HG03025 (cell line): ENCODE measurements around the gene COL15A1.
"Not testable (repeated sequence)": the region's sequence is repeated elsewhere in the genome, so short reads cannot be mapped to it uniquely, and the experiment has no call there.

Experiments
- ATAC-seq: cut with Tn5 transposase; IDR thresholded peaks from one replicate; pipeline ENCODE4 v1.9.1; 2021; ENCODE audit warnings: mild to moderate bottlenecking, moderate library complexity; ENCODE audit not compliant: unreplicated experiment, low FRiP score

Gene COL15A1

DNA sequence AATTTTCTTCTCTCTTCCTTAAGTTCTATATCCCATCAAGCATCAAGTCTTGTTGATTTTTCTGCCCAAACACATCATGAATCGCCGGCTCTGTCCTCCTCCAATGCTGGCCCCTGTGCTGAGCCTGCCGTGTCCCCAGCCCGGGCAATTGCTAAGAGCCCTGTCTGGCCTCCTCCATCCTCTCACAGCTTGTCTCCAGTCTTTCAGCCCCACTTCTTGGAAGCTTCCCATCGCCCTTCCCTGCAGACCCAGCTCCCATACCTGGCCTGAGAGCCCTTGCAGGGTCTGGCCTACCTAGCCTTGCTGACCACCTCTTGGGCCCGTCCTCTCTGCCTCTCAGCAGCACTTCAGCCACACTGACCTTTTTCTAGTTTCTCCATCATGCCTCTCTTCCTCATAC, 61.9 kb downstream of the COL15A1 start:
- ATAC-seq: no peak

DNA sequence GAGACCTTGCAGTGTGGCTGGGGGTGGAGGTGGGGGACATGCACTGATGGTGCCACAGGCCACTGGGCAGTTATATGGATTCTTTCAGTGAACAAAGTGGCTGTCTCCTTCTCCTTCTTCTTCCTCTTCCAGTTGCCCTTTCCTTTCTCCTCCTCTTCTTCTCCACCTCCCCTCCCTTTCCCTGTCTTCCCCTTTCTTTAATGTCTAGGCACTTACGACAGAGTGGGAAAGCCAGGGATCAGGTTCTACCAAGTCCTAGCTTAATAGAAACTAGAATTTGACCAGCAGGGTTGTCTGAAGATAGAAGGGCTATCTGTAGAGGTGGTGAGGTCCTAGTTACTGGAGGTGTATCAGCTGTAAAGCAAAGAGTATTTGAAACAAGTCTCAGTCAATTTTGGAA, 62.8 kb downstream of the COL15A1 start:
- no peak for ATAC-seq

DNA sequence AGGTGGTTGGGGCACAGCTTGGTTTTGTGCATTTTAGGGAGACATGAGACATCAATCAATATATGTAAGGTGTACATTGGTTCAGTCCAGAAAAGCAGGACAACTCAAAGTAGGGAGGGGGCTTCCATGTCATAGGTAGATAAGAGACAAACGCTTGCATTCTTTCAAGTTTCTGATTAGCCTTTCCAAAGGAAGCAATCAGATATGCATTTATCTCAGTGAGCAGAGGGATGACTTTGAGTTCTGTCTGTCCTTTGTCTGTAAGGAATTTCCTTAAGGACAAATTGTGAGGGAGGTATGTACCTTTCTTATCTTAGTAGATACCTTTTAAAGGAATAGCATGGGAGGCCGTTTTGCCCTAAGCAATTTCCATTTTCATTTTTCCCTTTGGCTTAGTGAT, 63.3 kb downstream of the COL15A1 start:
- no peak for ATAC-seq

DNA sequence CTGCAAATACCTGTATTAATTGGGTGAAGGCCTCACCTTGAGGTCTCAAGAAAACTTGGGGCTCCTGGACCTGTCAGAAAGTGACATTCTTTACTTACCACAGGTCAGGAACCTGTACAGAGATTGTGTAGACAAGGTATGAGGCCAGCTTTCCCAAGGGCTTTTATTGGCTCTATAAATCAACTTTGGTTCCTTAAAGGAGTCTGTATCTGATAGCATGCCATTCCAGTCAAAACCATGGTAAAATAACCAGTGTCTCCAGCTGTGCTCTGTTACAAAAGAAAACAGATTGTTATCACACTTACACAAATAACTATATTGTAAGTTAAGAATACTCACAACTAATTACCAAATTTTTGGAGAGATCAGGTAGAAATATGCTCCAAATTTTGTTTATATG, 64.5 kb downstream of the COL15A1 start:
- no peak for ATAC-seq

DNA sequence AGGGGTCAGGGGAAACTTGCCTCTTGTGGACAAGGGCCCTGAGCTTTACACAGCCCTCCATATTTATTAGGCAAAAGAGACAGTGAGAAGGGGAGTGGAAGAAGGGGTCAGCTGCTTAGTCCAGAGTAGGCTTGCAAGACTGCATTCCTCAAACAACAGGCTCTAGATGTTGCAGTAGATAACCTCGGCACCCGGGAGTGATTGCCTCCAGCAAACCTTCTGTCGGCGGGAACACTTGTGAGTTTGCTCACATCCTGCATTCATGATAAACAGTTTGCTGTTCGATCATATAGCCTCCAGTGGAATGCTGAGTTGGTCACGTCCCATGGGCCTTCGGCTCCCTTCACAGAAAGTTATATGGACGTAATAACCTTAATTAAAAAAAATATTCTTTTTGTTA, 66.7 kb downstream of the COL15A1 start:
- ATAC-seq: not testable (repeated sequence)

DNA sequence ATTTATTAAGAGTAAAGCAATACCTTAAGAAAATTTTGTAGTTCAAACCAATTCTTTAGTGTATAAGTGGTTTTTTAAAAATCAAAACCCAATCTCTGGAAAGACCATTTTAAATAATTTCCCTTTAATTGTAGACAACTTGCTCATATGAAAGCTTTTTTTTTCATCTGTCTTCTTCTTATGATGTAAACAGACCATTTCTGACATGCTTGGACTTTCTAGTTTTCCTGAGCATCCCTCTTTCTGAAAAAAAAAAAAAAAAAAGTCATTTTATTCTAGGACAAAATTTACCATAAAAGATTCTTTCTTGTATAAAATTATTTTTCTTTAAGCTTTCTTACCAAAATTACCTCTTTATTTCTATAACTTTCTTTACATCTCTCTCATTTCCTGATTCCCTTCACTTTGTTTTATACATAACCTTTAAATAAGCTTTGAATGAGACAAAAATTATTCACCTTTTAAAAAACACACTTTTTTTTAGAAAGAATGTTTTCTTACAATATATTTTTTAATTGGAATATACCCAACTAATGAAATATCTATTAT, 67.5 kb downstream of the COL15A1 start:
- ATAC-seq: no peak

DNA sequence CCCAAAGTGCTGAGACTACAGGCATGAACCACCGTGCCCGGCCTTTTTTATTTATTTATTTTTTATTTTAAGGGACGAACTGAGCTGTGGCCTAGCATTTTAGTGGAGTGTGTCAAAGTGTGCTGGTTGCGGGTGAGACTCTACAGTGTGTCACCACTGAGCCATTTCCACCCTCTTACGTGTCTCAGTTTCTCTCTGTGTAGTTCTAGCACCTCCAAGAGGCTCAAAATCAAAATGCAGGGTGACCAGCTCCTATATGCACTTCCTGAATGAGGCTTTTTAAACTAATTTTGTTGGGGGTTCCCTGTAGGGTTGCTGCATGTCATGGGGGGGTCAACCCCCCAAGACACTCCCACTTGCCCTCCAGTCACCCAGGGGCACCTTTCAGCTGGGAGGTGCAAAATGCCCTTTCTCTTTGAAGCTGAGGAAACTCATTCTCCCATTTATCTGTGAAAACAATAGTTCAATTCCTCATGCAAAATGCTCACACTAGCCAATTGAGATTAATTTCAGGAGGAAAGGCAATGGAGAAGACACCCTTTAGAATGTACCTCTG, 69.3 kb downstream of the COL15A1 start:
- ATAC-seq: no peak

DNA sequence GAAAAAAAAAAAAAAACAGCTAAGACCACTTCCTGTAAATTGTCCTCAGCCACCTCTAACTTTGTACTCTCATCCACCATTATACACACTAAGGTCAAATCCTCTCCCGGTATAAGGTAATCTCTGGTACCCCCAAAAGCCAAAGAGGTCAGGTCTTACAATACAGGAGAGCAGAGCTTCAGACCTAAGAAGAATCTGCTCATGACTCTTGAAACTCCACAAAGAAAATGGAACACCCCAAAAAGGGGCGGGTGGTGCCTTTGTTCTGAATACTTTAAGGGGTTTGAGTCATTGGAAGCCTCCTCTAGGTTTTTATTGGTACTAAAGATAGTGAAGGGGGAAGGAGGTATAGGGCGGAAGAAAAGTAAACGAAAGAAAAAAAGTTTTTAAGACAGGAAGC, 69.8 kb downstream of the COL15A1 start:
- ATAC-seq: no peak

DNA sequence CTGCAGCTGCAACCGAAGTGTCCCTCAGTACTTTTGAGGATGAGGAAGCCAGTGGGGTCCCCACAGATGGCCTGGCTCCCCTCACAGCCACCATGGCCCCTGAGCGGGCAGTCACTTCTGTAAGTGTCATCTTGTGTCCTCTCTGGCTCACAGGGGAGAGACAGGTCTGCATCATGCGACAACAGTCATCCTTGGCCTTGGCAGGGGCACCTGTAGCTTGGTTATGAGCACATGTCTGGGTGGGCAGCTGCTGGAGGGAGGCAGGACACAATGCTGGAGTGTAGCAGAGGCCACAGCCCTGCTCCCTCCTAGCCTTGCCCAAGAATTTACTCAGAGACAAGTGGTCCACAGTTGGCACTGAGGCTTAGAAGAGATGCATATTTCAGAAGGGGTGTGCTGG, 71.7 kb downstream of the COL15A1 start:
- ATAC-seq: no peak

DNA sequence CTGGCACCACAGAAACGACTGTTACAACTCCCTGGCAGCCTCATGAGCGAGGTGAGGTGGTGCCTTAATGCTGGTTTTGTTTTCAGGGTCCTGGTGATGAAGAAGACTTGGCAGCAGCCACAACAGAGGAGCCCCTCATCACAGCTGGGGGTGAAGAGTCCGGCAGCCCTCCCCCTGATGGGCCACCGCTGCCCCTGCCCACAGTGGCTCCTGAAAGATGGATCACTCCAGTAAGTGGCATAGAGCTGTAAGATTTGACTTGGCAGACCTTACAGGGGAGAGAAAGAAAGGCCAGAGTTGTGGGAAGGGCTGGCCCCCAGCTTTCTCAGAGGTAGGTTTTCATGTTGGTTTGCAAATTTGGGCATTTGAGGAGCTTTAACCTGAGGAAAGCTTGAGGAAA, 72.2 kb downstream of the COL15A1 start:
- ATAC-seq: no peak

DNA sequence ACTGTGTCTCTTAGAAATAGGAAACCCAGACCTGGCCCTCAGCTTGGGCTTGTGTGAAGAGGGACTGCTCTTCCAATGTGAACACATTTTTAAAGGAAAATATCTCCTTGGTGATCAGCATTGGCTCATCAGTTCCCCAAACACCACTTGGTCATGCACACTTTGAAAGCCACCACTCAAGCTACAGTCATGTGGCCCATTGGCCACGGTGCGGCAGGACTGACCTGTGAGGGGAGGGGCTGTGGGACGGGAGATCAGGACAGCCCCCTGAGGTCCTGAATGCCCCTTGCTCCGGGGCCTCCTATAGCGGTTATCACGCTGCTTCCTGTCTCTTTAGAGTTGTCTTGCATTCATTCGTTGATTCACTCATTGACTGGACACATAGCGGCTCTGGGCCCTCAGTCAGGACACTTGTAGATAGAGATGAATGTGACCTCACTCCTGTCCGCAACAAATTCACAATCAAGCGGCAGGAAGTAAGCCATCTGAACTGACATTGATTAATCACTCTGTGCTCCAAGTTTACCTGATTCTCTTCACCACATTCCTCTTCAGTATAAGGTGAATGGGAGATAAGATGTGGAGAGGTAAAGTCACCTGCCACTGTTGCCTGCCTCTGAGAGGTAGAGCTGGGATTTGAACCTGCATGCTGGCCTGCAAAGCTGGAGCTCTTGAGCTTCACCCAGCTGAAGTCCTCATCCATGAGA, 73.1 kb downstream of the COL15A1 start:
- ATAC-seq: no peak

DNA sequence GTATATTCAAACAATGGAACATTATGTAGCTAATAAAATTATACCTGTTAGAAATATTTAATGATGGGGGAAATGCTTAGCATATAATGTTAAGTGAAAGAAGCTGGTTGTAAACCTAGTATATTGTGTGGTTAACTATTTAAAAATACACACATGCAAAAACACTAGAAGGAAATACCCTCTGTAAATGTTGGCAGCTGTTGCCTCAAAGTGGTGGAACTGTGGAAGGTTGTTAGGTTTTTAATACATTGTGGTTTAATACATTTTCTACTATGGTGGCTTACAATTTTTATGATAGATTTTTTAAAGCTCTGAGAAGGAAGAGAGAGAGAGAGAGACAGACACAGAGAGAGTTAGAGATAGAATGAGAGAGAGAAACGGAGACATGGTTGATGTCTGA, 74.9 kb downstream of the COL15A1 start:
- ATAC-seq: no peak

DNA sequence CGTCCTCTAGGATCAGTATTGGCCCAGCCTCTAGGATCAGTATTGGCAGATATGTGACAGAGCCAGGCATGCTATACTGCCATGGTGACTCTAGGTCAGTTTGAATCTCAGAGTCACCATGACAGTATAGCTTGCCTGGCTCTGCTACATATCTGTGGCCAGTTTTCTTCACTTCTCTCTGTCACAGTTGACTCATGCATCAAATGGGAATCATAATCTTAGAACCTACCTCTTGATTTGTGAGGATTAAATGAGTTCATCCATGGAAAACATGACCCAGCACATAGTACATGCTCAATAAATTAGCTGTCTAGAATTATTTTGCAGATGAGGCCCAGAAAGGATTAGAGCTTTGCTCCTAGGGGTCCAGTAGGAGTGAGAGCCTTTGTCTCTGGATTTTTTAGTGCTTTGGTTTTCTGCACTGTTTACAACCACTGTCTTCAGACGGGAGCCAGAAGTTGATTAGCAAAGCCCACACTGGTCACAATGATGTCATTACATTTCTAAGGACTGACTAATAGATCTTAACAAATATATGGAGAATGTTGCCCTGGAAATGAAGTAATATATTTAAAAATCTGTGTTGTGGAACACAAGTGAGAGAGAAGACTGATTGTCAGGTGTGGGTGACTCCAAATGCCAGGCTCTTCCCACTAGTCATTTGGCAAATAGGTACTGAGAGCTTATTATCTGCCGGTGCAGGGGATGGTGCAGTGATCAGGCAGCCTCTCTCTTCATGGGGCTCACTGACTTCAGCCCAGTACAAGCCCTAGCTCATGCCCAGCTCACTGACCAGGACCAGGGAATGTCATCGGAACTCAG, 76.0 kb downstream of the COL15A1 start:
- no peak for ATAC-seq

DNA sequence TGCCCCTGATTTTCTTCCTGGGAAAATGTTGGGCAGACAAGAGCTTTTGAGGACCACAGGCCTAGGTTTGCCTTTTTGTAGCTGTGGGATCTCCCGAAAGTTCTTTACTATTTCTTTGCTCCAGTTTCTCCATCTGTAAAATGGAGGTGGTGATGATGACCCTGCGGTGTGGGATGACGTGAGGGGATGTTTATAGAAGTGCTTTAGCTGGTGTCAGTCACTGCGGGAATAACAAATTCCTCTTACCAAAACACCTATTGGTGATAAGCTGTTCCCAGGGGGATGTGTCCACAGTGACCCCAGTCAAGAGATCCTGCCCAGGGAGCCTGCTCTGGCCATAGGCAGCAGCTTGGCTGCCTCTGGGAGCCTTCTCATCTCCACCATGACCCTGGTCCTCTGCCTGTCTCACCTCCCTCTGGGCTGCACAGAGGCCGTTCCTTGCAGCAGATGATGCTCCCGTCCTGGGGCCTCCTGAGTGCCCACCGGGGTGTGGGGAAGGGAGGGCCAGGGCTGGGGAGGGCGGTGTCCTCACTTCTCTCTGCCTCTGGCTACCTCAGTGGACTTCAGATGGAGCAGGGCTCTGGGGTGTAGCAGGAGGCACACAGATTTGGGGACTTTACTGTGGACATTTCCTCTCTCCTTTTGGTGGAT, 77.2 kb downstream of the COL15A1 start:
- ATAC-seq: no peak

DNA sequence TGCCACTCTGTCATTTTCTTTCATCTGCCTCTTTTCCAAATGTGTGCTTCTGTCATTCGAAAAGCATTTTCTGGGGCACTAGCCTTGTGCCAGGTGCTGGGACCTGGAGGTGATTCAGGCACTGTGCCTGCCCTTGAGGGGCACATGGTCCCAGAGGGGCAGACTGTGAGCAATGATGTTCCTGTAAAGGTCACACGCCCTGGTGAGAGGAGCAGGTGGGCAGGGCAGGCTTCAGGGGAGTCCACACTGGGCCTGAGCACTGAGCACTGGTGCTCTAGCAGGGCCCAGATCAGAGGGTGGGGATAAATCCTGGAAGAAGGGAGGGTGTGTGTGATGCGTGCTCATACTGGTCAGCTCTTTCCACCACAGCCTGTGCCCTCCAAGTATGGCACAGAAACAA, 77.8 kb downstream of the COL15A1 start:
- no peak for ATAC-seq

DNA sequence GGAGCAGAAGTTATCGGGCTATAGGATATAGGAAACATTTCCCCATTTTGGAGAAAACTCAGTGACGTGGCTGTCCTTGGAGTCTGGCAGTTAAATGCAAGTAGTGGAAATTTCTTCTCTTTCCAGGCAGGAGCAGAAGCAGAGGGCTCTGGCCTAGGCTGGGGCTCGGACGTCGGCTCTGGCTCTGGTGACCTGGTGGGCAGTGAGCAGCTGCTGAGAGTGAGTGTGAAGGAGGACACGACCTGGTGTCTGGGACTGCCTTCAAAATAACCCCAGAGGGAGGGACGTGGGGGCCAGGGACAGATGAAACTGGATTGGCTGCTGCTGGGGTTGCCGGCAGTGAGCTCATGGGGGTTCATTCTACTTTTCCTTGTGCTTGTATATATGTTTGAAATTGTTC, 79.5 kb downstream of the COL15A1 start:
- ATAC-seq: no peak

DNA sequence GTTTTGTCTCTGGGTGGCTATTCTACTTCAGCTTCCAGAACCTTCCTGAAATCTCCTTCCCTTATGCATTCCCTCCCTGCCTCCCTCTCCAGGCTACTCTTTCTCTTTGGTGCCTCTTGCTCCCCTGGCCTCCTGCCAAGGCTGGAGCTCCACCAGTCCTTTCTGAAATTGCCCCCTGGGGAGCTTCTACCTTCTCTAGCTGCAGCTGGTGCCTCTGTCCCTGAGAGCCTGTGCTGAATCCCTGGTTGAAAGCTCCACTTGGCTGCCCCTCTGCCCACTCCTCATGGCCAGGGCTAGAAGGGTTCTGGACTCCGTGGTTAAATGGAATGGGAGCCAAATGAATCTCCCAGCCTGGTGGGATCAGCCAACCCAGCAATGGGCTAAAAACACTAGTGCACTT, 80.1 kb downstream of the COL15A1 start:
- no peak for ATAC-seq

DNA sequence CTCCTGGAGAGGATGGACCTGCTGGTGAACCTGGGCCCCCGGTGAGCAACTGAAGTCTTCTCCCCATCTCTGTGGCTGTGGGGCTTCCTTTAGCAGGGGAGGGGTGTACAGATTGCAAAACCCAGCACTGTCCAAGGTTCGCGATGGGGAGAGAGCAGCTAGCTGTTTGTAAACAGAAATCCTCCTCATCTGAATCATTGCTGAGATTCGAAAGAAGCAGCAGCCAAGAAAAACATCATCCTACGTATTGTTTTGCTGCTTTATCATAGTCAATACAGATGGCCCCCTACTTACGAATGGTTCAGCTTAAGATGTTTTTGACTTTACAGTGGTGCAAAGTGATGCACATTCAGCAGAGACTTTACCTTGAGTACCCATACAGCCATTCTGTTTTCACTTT, 81.3 kb downstream of the COL15A1 start:
- ATAC-seq: no peak

DNA sequence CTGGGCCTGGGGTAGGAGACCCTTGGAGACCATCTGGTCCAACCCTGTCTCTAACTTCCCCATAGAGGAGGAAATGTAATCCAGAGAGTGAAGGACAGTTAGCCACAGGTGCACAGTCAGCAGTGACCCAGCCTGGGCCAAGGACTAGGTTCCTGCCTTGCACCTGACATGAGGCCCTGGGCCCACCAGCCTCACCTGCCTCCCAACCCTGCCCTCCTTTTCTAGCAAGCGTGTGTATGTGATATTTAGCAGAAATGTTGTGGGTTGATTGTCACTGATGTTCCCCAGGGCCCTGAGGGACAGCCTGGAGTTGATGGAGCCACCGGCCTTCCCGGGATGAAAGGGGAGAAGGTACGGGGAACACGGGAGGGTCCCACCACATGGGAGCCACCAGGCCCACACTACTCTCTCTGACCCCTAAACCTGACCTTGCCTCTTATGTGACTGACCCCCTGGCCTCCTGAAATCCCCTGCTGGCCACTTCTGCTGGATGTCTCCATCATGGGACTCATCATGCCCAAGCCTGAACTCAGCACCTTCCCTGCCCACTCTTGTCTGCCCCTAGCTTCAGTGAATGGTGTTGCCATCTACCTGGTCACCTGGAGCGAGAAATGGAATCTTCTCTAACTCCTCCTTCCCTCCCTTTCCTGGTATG, 82.0 kb downstream of the COL15A1 start:
- ATAC-seq: no peak

DNA sequence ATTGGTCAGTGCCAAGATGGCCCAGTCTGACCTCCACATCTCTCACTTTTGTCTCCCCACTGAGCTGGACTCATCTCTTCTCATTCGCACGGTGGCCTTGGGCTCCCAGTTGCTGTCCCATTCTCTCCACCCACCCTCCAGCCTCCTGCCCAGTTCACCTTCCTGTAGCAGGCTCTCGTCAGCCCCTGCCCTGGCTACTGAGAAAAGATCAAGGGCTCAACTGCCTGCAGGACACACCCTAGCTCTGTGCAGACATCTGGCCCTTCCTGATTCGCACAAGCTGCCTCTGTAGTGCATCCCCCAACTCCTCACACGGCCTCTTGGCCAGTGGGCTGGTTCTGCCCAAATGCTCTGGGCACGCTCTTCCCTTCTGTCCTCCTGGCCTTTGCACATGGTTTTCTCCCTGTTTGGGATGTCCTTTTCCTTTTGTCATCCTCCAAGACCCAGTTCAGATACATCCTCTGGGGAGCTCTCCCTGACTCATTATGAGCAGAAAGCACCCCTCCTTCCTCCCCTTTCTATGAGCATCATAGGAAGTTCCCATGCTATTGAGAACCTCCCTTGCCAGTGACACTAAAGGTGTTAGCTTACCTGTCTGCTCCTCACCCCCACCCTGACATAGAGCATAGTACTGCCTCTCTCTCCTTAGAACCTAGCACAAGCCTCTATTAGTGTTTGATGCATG, 82.7 kb downstream of the COL15A1 start:
- no peak for ATAC-seq
